SK-N-MC (cell line): ENCODE data around the gene TAF4B.

Source experiments
- EZH2 ChIP-seq: fragments of 200-600 bp; sonication (generic); IDR thresholded peaks from one replicate; pipeline ENCODE4 v1.6.1; 2017; ENCODE audit warnings: antibody characterized with exemption
- FOXP2 ChIP-seq: optimal IDR thresholded peaks from 2 replicates; pipeline ENCODE3; 2011; ENCODE audit warnings: mild to moderate bottlenecking, moderate library complexity; ENCODE audit not compliant: insufficient read depth; ENCODE audit errors: extremely low read length, control extremely low read depth
- POLR2AphosphoS5 ChIP-seq: IDR thresholded peaks from 2 replicates; pipeline ENCODE4 v1.6.1; 2012; ENCODE audit warnings: mild to moderate bottlenecking, low read depth, low read length, borderline replicate concordance

GRCh38 chr18:26407736-26408601, 181.7 kb downstream of the TAF4B start:
- TF ChIP-seq POLR2AphosphoS5 (no peak; the same call in 1 of the 2 replicates), EZH2 (no peak), FOXP2 (no peak)
